NCI-H345 (cell line): ENCODE measurements around the gene ADM2.
"Not testable (repeated sequence)": the region's sequence is repeated elsewhere in the genome, so short reads cannot be mapped to it uniquely, and the experiment has no call there.

Source experiments
- DNase-seq: peaks from one replicate; lab custom pipeline; 2025; lab: John Stamatoyannopoulos, UW

The ADM2 gene

DNA sequence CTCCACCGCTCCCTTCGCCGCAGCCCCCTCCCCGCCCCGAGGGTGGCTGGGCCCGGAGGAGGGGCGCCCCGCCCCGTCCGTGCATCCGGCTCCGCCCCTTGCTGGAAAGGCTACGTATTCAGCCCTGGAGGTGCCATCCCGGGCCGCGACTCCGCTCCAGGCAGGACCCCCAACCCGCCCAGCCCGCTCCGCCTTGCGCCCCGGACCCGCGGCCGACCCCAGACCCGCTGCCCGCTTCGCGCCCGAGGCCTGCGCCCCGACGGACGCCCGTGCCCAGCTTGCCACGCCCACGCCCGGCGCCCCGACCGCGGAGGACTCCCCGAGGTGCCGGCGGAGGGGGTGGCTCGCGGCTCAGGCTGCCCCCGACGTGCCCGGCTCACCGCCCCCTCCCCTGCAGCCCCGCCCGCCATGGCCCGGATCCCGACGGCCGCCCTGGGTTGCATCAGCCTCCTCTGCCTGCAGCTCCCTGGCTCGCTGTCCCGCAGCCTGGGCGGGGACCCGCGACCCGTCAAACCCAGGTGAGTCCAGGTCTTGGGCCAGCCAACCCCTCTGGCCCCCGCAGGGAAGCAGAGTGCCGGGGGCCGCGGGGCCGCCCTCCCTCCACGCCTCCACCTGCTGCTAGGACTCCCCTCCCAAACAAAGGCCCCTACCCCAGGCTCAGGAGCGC lies at the start of gene ADM2:
TSS of gene ADM2 (plus strand) at position 104 of the 667 bp plus-strand sequence. CDS start at position 409, 305 bp downstream.
- peak; percentile 38 for DNase-seq

- DNase-seq, result no peak
Measured at GRCh38 chr22:50432131-50432876, 49.0 kb upstream of the ADM2 start.

DNA sequence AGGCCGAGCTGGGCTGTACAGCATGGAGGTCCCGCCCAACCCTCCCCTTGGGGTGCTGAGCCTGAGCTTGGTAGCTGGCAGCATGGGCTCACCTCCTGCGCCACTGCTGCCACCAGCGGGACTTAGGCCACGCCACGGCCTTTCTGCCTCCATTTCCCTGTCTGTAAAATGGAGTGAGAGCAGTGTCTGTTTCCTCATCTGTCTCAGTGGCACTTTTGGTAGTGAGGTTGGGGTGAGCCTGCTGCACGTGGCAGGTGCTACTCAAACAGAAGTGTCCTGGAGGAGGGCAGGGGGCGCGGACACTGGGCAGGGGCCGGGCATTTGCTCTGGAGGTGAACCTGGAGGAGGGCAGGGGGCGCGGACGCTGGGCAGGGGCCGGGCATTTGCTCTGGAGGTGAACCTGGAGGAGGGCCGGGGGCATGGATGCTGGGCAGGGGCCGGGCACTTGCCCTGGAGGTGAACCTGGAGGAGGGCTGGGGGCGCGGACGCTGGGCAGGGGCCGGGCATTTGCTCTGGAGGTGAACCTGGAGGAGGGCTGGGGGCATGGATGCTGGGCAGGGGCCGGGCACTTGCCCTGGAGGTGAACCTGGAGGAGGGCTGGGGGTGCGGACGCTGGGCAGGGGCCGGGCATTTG lies 48.3 kb upstream of the ADM2 start:
- not testable (repeated sequence) for DNase-seq

- DNase-seq, result no peak
Measured at GRCh38 chr22:50434849-50435248, 46.5 kb upstream of the ADM2 start.

DNA sequence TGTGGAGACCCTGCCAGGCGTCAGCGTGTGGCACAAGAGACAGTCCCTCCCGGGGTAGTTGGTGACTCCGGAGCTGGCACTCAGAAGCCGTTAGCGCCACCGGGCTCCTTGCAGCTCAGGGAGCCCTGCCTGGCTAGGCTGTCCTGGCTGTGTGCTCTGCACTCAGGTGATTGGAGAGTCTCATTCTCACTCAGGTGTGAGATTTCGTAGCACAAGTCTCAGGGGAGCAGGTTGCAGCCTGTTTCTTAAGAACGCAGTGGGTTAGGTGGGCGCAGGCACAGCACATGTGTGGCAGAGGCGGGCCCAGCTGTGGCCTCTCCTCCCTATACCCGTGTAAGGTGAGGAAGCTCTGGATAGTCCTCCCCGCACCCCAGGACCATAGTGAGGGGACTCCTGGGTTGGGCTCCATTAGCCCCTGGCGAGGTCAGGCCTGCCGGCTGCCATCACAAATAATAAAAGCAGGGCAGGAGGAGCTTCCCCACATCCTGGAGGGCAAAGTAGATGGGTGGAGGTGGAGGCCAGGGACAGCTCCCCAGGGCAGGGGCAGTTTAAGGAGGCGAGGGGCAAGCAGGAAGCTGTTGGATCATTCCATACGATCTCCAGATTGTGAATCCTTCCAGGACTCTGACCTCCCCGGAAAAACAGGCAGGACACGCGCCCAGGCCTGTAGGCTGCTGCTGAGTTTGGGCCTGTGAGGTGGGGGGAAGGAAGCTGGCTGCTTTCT lies 45.9 kb upstream of the ADM2 start:
- no peak for DNase-seq

DNA sequence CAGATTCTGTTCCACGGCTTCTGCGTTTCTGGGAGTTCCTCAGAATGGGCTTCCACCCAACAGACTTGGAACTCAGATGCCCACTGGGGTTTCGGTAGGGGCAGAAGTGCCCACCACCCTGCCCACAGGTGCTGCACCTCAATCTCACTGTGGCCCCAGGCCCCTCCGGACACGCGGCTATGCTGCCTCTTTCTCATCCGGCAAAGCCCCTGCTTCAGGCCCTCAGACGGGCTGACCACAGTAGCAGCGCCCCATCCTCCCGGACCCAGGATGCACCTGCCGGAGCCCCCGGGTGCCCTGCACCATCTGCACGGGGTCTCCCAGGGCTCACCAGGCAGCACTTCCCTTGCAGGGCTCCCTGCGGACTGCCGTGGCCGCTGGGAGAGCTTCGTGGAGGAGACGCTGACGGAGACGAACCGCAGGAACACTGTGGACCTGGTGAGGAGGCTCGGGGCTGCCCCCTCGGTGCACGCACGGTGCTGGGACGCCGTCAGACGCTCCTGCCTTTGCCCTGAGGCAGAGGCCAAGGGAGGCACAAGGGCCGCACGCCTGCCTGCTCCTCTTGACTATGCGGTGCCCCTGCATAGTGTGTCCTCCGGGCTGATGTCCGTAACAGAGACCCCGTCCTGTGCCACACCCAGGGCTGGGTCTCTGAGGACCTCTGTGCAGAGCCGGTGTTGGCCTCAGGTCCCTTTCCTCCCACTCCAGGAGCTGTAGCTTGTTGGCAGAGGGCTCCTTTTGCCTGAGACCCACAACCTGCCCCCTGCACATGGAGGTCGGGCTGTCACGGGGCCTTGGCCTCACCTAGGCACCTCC lies 45.1 kb upstream of the ADM2 start:
- DNase-seq, result no peak

- no peak for DNase-seq
Measured at GRCh38 chr22:50436841-50437341, 44.5 kb upstream of the ADM2 start.

DNA sequence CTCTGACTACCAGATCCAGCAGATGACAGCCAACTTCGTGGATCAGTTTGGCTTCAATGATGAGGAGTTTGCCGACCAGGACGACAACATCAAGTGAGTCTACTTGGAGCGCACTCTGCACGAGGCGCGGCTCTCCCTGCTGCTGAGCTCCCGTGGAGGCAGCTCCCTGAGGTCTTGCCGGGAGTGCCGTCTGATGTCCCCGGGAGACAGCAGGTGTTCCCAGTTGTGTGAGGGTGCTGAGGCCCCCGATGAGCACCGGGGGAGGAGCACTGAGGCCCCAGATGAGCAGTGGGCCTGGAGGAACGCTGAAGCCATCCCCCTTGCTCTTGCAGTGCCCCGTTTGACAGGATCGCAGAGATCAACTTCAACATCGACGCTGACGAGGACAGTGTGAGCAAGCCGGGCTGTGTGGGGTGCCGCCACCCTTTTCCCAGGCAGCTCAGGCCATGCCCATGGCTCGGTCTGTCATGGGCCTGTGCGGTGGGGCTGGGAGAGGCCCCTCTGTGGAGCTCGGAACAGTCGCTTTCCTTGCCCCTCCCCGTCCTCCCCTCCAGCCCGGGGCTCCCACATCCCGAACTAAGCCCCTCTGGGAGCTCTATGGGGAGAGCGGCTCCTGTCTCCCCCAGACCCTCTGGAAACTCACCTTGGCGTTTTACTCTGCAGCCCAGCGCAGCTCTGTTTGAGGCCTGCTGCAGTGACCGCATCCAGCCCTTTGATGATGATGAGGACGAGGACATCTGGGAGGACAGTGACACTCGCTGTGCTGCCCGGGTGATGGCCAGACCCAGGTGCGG lies 43.6 kb upstream of the ADM2 start:
- DNase-seq, result no peak

DNA sequence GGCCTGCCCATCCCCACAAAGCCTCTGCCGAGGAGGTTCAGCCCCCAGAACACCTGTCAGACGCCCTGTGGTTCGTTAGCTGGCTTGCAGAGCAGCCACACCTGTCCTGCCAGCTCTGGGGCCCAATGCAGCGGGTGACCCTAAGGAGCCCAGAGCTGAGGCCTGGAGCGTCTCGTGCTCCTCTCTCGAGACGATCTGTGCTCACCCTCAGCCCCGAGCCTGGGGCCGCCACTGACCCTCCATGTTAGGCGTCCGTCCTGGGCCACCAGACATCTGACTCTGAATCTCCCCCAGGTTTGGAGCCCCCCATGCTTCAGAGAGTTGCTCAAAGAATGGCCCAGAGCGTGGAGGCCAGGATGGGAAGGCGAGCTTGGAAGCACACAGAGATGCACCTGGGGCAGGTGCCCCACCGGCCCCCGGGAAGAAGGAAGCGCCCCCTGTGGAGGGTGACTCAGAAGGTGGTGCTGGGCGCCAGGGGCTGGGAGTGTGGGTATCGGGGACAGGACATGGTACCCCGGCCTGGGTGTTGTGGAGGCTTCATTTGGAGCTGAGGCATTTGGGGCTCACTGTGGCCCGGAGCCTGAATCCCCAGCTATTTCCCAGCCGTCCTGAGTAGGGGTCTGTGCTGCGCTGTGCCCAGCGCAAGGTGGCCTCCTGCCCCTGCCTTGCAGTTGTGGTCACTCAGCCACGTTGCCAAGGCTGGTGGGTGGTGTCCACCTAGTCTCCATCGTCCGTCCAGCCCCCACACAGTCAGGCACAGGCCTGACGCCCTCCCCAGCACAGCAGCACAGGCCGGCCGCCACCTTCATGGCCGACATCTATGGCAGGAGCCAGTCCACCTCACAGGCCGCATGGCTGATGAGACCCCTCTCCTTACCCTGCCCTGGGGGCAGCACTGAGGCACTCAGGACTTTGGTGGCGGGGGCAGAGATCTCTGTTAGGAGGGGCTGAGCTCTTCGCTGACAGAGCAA lies 42.8 kb upstream of the ADM2 start:
- no peak for DNase-seq

GRCh38 chr22:50439314-50439870 lies 42.0 kb upstream of the ADM2 start:
- no peak for DNase-seq

GRCh38 chr22:50439871-50440331 lies 41.4 kb upstream of the ADM2 start:
- DNase-seq, result no peak

GRCh38 chr22:50440544-50441249 lies 40.6 kb upstream of the ADM2 start:
- DNase-seq, result no peak

GRCh38 chr22:50441428-50441993 lies 39.8 kb upstream of the ADM2 start:
- DNase-seq, result no peak

DNA sequence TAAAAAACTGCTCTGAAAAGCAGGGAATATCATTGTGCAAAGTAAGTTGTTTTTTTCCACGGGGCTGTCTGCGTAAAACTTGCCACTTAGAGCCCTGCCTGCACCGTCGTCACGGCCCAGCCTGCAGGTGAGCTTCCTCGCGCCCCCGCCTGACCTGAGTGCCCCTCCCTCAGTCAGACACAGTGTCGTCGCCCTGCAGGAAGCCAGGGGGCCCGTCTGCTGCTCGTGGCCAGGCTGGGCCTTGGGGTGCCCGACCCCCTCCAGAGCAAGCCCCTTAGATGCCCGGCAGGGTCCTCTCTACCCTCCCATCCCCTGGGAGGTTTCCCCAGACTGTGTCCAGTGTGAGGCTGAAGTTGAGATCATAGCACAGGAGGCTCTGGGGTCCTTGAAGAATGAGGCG lies 38.1 kb upstream of the ADM2 start:
- DNase-seq, result no peak

GRCh38 chr22:50443801-50444625 lies 37.3 kb upstream of the ADM2 start:
- DNase-seq, result no peak

DNA sequence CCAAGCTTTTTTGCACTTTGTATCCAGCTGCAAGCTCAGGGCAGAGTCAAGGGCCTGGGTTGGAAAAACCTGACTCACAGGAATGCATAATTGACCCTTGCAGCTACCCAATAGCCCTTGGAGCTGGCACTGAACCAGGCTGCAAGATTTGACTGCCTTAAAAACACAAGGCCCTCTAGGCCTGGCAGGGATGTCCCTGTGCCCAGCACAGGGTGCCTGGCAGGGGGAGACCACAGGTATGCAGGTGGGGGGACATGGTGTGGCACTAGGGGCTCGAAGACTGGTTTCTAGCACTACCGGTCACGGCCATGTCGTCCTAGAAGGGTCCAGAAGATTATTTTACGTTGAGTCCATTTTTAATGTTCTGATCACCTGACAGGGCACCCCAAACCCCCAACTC lies 36.7 kb upstream of the ADM2 start:
- no peak for DNase-seq
